ENCODE measurements around the gene CNIH3.

DNA sequence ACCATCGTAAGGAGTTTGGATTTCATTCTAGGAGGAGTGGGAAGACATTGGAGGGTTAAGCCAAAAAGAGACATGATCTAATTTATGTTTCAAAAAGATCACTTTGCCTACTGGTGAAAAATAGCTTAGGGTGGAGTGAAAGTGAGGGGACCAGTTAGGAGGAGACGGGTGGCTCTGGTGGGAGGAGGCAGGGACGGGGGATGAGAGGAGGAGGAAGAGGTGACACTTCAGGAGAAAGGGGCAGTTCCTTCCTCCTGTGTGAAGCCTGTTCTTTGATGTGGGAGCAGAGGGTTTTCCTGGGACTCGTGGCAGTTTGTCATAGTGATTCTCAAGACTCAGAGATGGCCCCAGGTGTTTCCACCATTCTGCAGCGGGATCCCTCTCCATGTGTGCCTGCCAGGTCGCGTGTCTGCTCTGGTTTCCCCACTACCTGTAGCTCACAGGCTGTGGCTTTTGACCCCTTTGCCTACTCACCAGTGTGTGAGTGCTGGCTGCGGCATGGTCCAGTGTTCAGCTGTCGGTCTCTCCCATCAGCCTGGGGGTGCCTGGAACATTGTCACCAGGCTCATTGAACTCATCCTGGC is 102.4 kb downstream of the CNIH3 start:
- TF ChIP-seq, protein P1, sequence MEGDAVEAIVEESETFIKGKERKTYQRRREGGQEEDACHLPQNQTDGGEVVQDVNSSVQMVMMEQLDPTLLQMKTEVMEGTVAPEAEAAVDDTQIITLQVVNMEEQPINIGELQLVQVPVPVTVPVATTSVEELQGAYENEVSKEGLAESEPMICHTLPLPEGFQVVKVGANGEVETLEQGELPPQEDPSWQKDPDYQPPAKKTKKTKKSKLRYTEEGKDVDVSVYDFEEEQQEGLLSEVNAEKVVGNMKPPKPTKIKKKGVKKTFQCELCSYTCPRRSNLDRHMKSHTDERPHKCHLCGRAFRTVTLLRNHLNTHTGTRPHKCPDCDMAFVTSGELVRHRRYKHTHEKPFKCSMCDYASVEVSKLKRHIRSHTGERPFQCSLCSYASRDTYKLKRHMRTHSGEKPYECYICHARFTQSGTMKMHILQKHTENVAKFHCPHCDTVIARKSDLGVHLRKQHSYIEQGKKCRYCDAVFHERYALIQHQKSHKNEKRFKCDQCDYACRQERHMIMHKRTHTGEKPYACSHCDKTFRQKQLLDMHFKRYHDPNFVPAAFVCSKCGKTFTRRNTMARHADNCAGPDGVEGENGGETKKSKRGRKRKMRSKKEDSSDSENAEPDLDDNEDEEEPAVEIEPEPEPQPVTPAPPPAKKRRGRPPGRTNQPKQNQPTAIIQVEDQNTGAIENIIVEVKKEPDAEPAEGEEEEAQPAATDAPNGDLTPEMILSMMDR (IDR thresholded peaks at IDR 0.05; ENCODE audit: extremely low read depth in 1 of 2, insufficient read depth in 1 of 2, low read depth in 1 of 2, low read length in 2 of 2), result no peak
- no peak for TF ChIP-seq POLR2A (IDR thresholded peaks at IDR 0.05; ENCODE audit: low read depth, low read length)
- no peak for TF ChIP-seq JUN (IDR thresholded peaks at IDR 0.05; ENCODE audit: borderline replicate concordance, insufficient read depth, insufficient read length, low read depth)
- TF ChIP-seq MYC (IDR thresholded peaks at IDR 0.05; ENCODE audit: low read depth, low read length), result no peak
- TF ChIP-seq EZH2 (IDR thresholded peaks at IDR 0.05; ENCODE audit: borderline replicate concordance, low read depth, low read length, severe bottlenecking), result no peak

Measured in endothelial cell of umbilical vein (primary cell).